Stimulated activated CD4-positive, alpha-beta T cell treated with anti-CD3 and anti-CD28 coated beads, Interleukin-2, amount 100 ng/mL, for 48 hours (primary cell): ENCODE results near the gene ANKMY2.
"Not testable (repeated sequence)": the region's sequence is repeated elsewhere in the genome, so short reads cannot be mapped to it uniquely, and the experiment has no call there.

Experiments used
- DNase-seq, 2 donors: peaks; one replicate each; pipeline ENCODE4 v3.0.0-alpha.2; 2020

ANKMY2 gene

DNA sequence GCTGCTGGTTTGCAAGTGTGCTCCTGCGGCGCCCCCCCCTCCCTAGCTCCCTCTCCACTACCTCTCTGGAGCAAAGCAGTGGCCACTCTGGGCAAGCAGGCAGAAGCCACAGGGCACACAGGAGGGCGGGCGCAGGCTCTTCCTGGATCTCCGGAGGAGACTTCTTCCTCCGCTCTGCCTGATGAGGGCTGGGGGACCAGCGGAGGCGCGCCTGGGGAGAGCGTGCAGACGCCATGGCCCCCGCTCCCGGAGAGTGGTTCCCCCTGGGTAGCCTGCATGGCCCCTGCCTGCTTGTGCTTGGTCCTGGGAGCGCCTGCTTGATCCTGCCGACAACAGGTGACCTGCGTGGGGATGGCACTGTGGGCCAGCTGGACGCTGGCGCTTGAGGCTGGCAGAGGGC, 29.0 kb downstream of the ANKMY2 start:
- DNase-seq = no peak

DNA sequence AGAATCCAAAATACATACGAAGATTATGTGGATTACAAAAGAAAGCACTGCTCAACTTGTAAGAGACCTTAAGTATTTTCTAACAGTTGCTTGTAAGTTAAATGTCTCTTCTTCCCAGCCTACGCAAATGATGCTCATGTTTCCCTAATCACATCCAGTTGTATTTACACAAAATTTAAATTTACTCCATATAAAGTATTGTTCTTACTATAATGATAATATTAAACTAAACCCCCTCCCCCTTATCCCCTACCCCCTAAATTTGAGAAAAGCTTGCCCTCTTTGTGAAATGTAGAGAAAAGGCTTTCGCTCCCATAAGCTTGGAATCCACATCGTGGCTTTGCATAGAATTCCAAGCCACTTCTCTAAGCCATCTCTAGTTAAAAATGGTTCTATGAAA, 29.4 kb downstream of the ANKMY2 start:
- no peak for DNase-seq

DNA sequence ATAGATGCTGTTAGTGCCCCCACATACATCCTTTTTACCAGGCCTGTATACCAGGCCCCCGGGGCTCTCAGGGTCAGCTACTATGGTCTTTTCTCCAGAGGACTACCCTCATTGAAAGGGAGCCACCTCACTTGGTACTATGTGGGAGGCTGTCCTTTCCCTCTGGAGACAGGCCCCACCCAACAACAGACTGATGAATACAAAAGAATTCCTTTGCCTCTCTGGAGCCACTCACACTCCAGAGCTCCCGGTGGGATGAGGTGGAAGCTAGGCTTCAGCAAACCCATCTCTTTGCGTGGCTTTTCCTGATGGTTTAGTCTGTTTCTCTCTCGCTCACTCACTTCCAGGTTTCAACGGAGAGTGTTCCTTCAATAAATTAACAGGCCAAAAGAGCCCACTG, 30.3 kb downstream of the ANKMY2 start:
- DNase-seq = no peak

DNA sequence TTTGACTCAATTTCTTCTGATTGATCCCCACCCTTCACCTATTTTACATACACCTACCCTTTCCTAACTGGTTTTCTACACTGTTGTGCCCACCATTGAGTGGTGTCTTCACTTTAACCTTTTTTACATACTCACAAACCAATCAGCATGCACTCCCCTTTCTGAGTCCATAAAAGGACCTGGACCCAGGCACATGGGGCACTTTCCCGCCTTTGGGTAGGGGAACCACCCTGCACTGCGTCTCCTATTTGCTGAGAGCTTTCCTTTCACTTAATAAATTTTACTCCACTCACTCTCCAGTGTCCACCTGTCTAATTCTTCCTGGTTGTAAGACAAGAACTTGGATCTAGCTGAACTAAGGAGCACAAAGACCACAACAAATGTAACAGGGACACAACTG, 33.8 kb downstream of the ANKMY2 start:
- no peak for DNase-seq

DNA sequence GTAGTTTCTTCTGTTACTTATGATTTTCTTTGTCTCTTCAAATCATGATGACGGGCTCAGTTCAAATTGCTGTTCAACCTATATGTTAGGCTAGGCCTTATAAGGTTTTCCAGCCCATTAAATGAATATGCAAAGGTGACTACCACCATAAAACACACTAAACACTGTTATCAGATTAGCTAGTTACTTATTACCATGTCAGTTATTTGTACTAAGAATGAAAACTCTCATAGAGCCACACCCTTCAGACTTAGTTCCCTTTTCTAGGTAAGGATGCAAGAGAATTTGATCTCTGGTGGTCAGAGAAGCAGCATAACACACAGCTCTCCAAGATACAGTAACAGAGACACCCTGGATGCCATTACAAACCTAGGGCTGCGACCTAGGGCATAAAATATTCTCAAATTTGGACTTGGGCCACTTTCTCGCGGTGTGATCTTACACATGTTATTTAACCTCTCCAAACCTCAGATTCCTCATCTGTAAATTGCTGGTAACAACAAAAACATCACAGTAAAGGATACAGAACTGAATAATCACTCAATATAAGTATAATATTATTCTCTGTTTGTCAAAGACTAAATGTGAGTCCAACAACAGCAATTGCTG, 35.6 kb downstream of the ANKMY2 start:
- no peak for DNase-seq

DNA sequence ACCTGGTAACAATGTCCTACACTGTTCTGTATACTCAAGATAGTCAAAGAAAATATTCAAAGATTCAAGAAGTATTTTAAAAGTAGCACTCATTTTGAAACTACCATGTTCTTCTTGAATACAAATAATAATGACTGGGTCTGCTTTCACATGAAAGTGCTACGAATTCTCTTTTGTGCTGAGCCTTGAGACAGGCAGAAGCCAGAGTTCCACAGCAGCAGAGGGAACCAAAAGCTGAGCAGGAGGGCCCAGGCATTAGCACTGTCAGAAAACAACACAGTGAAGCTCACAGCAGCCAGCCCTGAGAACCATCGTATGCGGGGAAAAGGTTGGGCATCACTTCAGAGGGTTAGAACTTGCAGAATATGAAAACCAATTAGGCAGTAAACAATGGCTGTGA, 38.9 kb downstream of the ANKMY2 start:
- no peak for DNase-seq

DNA sequence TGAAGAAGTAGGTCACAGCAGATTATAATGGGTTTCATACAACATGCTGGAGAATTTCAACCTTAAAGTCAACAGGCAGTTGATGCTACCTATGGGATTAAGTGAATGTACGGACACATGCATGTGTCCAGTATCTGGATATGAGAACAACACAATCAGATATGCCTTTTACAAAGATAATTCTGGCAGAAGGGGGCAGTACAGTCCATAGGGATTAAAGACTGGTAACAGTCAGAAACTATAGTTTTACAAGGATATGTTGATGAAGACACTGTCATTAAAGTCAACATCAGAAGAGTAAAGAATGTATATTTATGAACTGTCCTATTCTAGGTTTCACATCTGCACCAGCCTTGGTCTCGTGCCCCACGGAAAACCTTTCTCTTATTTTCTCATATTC, 41.5 kb downstream of the ANKMY2 start:
- no peak for DNase-seq

DNA sequence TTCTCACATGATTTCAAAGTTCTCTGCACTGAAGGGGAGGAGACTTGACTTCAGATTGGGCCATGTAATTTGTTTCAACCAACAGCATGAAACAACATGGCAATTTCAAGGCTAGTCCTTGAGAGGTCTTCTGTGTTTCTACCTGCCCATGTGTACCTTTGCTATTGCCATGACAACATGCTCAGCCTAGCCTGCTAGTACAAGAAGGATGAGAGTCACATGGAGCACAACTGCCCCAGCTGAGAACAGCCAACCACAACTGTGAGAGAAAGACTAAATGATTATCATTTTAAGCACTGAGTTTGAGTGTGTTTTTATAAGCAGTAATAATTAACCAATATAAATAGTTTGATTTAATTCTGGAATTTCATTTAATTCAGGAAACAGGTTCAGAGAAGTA, 41.9 kb downstream of the ANKMY2 start:
- DNase-seq = no peak

DNA sequence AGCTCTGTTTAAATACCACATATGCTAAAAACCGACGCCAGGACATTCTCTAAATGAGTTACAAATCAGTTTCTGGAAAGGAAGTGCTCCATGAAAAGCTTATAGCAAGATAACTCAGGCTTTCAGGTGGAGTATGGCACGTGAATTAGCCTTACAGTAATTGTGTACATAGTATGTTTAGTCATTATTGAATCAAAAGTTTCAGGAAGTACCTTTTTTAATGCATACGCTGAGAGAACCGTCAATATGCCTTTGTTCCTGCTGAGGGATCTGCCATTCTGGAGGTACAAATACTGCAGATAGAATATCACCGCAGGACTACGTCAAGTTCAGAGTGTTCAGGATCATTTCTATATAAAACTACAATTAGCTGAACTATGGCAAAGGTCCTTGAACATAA, 45.7 kb downstream of the ANKMY2 start:
- DNase-seq = no peak

DNA sequence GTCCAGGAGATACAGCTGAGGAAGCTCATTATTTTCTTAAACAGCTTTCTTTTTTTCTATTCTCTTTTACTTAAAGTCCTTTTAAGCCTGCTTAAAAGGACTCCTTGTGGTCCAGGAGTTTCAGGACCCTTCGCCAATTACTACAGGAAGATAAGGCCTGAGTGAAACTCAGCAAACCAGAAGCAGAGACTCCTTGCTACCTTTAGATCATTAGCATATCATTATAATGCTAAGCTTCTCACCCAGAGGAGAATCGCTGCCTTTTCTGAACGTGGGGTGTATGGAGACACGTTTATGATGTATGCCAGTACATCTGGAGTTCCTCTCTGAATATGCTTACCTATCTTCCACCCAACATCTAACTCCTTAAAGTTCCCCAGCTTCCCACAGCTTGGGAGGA, 47.5 kb downstream of the ANKMY2 start:
- DNase-seq = no peak

DNA sequence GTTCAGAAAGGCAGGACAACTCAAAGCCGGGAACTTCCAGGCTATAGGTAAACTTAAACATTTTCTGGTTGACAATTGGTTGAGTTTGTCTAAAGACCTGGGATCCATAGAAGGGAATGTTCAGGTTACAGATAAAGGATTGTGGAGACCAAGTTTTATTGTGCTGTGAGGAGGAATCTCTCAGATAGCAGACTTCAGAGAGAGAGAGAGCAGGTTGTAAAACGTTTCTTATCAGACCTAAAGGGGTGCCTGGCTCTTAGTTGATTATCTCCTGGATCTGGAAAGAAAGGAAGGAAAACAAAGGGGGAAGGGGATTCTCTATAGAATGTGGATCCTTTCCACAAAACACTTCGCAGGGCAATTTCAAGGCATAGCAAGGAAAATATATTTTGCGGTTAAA, 50.0 kb downstream of the ANKMY2 start:
- not testable (repeated sequence) for DNase-seq

DNA sequence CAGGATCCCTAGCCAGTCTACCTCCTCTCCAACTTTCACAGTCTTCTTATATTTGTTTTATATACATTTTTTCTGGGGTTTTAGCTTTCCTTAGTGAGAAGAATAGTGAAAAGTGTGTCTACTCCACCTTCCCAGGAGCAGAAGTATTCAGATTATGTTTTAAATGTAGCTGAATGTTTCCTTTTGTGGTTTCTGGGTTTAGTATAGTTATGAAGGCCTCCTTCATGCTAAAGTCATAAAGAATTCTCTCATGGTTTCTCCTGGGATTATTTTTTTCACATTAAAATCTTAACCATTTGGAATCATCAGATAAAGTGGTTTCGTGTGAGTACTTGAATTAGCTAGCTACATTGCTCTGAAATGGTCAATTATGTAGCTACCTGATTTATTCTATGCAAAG, 50.9 kb downstream of the ANKMY2 start:
- DNase-seq = no peak

DNA sequence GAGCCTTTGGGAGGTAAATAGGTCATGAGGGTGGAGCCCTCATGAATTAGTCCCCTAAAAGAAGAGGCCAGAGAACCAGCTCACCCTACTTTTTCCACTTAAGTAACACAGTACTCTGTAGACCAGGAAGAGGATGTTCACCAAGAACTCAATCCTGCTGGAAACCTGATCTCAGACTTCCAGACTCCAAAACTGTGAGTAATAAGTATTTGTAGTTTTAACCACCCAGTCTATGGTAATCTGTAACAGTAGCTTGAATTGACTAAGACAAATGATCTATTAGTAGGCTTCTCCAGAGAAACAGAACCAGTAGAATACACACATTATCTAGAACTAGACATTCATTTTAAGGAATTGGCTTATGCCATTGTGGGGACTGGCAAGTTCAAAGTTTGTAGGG, 51.5 kb downstream of the ANKMY2 start:
- no peak for DNase-seq

DNA sequence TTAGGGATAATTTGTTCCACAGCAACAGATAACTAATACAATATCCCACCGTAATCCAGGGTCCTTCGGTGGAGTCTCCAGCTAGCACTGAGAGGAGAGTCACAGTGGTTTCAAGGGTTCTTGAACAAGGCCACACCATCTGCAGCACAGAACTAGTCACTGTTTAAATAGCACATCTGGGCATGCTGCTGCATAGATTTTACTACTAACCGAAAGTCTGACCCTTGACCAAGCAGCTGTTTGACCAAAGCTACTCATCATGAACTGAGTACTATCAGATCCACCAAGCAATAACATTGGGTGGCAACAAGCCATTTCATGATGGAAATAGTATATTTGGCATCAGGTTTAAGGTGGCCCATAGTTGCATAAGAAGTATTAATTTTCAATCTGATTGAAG, 53.2 kb downstream of the ANKMY2 start:
- no peak for DNase-seq

DNA sequence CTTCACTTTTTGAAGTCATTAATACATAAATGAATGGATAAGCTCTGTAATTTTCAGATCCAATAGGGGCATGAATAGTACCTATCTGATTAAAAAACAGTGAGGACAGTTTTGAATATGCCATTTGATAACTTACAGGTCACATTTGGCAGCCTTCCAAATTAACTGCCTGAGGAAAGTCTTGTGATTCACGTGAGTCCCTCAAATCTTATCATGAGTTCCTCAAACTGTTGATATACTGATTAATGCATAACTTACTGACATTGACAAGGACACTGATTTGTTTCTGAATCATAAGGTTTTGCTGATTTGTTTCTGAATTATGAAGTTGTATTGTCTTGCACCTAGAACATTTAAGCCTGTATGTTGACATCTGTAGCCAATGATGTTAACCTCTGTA, 55.1 kb downstream of the ANKMY2 start:
- no peak for DNase-seq

DNA sequence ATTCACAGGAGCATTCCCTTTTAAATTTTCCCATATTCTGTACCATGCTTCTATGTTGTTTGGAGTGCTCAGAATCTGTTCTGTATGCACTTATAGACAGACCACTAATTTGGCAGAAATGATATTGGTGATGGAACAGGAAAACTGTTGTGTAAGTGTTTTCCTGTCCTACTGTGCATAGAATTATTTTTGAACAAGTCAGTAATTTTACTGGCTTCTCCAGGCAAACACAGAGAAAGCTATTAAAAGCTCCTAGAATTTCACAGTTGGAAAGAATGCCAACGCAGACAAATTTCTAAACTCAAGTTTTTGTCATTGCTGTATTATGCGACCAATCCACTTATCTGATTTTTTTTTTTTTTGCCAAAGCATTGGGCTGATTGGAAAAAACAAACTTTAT, 55.7 kb downstream of the ANKMY2 start:
- DNase-seq = no peak

DNA sequence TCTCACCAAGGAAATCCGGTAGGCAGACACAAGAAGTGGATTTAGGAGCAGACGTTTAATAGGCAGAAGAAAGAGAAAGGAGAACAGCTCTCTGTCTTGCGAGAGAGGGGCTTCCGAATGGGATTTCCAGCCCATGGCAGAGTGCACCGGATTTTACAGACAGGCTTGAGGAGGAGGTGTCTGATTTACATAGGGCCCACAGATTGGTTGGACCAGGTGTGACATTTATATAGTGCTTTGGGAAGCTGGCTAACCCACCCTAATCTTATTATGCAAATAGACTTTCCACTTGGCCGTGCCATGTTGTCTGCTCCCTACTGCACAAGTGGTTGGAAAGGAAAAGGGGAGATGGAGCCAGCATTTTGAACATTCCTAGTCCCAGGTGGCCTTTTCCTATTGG, 57.8 kb downstream of the ANKMY2 start:
- no peak for DNase-seq

DNA sequence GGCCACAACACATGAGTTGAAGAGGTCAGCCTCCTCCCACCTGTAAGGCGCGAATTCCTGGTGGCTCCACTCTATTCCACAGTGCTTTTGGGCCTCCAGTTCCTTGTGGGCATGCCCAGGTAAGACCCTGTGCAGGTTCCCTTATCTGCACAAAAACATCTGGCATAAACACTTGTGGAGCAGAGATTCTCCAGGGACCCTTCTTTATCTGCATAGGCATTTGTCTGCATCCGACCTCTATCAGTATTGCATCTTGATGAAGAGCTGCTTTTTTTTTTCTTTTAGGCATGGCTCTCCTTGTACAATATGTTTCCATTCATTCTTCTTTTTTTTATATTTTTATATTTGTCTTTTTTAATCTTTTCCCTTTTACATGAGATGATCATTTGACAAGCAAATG, 58.4 kb downstream of the ANKMY2 start:
- DNase-seq = no peak

DNA sequence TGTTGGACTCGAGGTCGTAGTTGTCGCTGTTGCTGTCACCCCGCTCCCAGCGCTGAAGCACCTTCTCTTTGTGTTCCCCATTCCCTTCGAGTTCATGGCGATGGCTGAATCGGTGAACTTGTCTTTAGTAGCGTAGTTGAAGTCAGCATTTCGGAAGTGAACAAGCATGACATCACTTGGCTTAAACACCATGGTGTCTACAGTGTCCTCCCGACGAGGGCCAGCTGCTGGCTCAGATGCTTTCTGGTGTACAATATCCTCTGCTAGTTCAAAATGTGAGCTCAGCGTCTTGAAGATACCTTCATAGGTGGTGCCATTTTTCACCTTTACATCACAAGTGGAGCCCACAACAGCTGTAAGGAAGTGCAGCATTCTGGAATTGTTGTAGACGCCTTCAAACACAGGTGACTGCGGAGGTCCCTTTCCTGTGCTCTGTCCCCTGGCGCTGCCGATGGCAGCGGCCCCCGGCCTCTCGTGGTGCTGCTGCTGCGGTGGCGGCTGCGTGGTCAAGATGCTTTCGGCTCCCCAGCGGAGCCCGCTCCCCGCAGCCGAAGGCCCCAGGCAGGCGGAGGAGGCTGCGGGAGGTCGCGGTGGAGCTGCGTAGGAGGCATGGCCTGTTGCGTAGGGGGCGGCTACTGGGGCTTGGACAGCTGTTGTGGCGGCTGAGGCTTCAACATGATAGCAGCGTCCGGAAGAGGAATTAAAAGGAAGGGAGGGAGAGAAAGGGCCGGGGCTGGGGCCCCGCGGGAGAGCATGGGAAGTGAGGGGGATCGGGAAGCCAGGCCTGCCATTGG, 59.3 kb downstream of the ANKMY2 start:
- DNase-seq = no peak

DNA sequence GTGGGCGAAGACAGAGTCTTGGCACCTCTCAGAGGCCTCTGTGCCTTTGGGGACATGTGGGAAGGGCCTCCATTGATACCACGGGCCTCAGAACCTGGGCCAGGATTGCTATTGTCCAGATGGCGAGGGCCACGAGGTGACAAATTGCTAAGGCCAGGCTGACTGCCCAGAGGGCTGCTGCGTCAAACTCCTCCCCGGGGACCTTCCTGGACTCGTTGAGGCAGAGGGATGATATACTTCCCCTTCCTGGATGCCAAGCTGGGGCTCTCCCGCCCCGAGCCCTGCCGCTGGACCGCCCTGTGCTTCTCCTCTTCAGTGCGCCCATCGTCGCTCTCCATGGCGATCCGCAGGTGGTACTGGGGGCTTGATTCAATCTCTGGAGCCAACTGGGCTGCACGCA, 60.0 kb downstream of the ANKMY2 start:
- DNase-seq = no peak

DNA sequence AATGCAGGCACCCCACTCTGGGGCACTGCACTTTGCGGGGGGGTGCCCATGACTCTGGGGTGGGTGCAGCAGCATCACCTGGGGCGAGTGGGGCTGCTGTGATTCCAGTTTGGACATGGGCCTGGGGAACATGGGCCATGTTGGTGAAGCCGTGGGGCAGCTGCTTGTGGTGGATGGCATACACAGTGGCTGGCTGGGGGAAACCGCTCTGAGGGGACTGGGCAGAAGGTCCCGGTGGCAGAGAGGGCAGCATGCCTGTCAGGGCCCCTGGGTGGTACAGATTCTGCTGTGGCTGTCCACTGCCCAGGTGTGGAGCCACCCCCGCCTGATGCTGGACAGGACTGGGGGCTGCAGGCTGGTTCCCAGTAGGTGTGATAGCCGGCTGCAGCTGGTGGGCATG, 61.7 kb downstream of the ANKMY2 start:
- no peak for DNase-seq

DNA sequence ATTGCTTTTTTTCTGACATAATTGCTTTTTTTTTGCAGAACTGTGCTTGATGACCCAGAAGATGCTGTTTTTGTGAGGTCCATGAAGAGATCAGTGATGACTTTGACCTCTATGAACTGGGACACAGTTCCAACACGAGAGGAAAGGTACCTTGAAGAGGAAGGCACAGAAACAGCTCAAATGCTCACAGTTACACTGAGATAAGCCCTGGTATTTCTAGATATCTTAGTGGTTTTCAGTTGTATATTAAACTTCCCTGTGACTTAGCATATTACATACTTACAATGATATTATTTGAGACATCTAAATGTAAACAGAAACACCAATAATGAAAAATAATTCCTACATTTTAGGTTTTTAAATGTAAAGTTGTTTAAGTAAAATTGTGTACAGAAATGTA, 64.3 kb downstream of the ANKMY2 start:
- no peak for DNase-seq

DNA sequence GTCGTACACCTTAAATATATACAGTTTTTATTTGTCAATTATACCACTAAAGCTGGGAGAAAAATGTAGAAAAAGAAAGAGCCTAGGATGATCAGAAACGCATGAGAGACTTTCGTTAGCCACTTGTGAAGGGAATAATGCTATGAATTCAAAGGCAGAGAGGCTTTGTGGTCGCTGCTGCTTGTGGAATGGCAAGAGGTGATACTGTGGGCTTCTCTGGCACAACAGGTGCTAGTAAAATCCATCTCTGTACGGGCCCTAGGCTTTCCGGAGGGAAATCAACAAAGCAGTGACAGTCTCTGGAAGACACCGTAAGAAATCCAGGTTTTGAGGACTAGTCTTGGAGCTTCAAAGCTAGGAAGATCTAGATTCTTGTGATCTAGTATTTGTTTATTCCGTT, 66.3 kb downstream of the ANKMY2 start:
- DNase-seq = no peak

DNA sequence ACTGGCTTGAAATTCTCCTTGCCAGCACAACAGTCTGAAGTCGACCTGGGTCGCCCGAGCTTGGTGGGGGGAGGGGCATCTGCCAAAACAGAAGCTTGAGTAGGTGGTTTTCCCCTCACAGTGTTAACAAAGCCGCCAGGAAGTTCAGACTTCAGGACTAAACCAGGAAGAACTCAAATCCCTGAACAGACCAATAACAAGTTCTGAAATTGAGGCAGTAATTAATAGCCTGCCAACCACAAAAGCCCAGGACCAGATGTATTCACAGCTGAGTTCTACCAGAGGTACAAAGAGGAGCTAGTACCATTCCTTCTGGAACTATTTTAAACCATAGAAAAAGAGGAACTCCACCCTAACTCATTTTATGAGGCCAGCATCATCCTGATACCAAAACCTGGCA, 73.6 kb downstream of the ANKMY2 start:
- no peak for DNase-seq

DNA sequence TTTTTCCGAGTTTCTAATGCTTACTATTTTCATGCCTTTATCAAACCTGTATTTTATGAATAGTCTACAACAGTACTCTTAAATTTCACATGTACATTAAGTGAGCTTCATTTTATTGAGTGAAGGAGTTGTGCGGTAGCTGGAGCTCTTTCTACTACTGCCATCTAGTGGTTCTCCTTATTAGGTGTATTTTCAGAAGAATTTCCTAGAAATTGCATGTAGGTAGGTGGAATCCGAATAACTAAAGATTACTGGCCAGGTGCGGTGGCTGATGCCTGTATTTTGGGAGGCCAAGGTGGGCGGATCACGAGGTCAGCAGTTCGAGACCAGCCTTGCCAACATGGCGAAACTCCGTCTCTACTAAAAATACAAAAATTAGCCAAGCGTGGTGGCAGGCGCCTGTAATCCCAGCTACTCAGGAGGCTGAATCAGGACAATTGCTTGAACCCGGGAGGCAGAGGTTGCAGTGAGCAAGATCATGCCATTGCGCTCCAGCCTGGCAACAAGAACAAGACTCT, 80.6 kb downstream of the ANKMY2 start:
- DNase-seq = no peak
